GM19099 (cell line): ENCODE measurements around the gene HHIPL1.
A peak's percentile ranks its signal among the peaks of the same experiment; 100 is the strongest.

ENCODE experiments used
- POLR2A ChIP-seq: IDR thresholded peaks from 3 replicates; pipeline ENCODE4 v1.6.1; 2011; ENCODE audit warnings: low read depth; ENCODE audit not compliant: insufficient read length; ENCODE audit errors: extremely low read depth

Gene HHIPL1

GRCh38 chr14:99674064-99674650 is 29.2 kb downstream of the HHIPL1 start:
- TF ChIP-seq POLR2A = no peak

DNA sequence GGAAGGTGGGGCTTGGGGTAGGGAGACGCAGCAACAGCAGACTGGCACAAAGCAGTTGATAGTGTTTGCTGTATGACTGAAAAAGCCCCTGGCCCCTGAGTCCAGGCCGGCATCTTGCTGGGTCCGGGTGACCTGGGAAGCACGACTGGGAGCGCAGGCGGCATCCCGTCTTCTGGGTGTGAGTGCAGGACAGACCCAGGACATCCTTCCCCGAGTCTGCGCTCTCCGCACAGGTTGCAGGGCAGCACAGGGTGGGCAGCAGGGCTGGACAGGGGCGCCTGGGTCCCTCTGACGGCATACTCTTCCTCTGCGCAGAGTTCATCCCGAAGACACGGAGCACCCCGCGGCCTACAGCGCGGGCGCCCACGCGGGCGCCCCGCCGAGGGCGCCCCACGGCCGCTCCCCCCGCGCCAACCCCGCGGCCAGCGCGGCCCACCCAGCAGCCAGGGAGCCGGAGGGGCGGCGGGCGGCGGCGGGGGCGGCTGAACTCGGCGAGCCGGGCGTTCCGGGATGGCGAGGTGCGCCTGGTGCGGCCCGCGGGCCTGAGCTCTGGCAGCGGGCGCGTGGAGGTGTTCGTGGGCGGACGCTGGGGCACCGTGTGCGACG is 29.9 kb downstream of the HHIPL1 start:
- TF ChIP-seq POLR2A = no peak

DNA sequence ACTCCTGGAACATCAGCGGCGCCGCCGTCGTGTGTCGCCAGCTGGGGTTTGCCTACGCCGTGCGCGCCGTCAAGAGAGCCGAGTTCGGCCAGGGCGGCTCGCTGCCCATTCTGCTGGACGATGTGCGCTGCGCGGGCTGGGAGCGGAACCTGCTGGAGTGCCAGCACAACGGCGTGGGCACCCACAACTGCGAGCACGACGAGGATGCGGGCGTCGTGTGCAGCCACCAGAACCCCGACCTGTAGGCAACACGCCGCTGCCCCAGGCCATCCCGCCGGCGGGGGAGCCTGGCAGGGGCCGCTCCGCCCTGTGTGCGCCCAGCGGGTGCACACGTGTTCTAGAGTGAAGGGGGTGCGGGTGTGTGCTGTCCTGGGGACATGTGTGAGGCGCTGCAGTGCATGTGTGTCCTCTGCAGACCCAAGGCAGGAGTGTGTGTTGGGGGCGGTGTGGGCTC is 30.5 kb downstream of the HHIPL1 start:
- TF ChIP-seq POLR2A = no peak

GRCh38 chr14:99675951-99676350 is 31.0 kb downstream of the HHIPL1 start:
- no peak for TF ChIP-seq POLR2A

- TF ChIP-seq POLR2A = no peak
These were observed 31.7 kb downstream of the HHIPL1 start for GRCh38 chr14:99676657-99677056.

DNA sequence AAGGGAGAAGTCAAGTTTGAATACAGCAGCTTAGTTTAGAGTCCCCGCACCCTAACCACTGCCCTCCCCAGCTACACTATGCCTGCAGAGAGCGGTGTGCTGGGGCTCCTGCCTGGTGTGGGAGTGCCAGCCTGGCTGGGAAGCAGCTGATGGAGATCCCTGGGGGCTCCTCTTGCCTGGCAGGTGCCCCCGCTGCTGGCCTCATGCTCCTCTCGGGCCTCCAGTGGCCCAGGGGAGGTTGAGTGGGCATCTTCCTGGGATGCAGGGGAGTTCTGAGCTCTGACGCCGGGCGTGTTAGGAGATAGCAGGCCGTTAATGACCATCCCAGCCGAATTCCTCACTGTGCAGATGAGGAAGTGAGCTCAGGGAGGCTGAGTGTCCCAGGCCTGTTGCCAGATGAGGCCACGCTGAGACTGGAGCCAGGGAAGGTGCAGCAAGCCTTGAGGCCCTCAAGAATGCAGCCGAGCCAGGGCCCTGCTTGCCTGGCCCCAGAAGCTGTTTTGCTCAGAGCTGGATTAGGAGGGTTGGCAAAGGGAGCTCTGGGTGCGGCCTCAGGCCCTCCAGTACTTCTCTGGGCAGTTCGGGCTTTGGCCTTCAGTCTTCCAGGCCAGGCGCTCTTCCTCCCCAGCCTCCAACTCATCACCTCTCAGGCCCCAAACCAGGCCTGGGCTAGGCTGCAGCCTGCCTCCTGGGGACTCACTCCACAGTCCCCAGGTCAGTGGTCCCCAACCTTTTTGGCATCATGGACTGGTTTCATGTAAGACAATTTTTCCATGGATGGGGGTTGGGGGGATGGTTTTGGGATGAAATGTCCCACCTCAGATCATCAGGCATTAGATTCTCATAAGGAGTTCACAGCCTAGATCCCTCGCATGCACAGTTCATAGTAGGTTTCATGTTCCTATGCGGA is 32.6 kb downstream of the HHIPL1 start:
- TF ChIP-seq POLR2A = no peak

GRCh38 chr14:99678198-99678597 is 33.3 kb downstream of the HHIPL1 start:
- TF ChIP-seq POLR2A = no peak

GRCh38 chr14:99679111-99679510 is 34.2 kb downstream of the HHIPL1 start:
- TF ChIP-seq POLR2A = no peak

- no peak for TF ChIP-seq POLR2A
These were observed 34.6 kb downstream of the HHIPL1 start for GRCh38 chr14:99679543-99679942.

GRCh38 chr14:99679996-99680395 is 35.1 kb downstream of the HHIPL1 start:
- TF ChIP-seq POLR2A = no peak

- TF ChIP-seq POLR2A = no peak
These were observed 36.3 kb downstream of the HHIPL1 start for GRCh38 chr14:99681101-99681831.

DNA sequence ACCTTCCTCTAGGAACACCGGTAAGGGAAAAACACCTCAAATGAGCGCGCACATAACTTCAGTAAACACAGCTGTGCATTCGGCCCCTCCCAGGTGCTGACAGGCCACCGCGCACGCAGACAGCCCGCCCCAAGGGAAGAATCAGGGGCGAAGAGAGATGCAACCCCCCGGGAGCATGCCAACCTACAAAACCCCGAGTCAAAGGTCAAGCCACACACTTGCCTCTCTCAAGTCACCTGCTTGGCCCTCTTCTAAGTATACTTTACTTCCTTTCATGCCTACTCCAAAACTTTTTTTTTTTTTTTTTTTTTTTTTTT is 36.9 kb downstream of the HHIPL1 start:
- TF ChIP-seq POLR2A = no peak

- TF ChIP-seq POLR2A = peak; percentile 32
These were observed 38.1 kb downstream of the HHIPL1 start for GRCh38 chr14:99682809-99683618.

DNA sequence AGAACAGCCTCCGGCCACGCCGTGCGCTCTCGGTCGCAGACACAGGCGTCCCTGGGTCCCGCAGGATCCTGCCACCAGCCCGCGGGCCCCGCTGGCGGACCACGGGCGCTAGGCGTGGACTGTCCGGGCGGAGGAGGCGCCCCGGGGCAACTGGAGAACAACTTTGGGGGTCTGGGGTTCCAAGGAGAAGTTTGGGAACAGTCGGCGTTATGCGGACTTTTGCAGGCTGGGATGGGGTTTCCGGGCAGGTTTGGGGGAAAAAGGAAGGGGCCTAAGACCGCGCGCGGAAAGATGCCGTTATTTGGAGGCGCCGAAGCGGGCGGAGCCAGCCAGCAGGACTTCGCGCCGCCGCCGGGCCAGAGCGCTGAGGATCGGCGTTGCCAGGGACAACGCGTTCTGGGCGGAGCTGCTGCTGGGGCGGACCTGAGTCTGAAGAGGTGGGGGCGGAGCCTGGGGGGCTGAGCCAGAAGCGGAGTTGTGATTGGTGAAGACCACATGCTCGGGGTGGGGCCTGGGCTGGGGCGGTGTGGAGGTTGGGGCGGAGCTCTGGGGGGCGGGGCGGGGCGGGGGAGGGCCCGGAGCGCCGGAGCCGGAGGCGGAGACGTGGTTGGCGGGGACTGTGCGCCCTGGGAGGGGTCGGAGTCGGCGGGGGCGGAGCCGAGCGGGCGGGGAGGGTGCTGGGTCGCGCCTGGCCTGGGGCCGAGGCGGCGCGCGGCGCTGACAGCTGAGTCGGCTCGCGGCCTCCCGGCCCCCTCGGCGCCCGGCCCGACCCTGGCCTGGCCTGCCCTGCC is 38.9 kb downstream of the HHIPL1 start, which contains the start of gene CYP46A1:
CYP46A1 (plus strand) TSS at position 680 of the 791 bp plus-strand sequence. CDS start 120 bp downstream, outside the sequence.
- peak; percentile 65 for TF ChIP-seq POLR2A
